ENCODE data around the gene ATG2A.

Gene ATG2A

GRCh38 chr11:64887234-64887756 lies 29.7 kb downstream of the ATG2A start:
- no peak for TF ChIP-seq REST (IDR thresholded peaks at IDR 0.05; ENCODE audit: insufficient replicate concordance, low read depth)
- no peak for TF ChIP-seq POLR2AphosphoS5 (IDR thresholded peaks at IDR 0.05; ENCODE audit: low read depth)
- TF ChIP-seq, protein P1, sequence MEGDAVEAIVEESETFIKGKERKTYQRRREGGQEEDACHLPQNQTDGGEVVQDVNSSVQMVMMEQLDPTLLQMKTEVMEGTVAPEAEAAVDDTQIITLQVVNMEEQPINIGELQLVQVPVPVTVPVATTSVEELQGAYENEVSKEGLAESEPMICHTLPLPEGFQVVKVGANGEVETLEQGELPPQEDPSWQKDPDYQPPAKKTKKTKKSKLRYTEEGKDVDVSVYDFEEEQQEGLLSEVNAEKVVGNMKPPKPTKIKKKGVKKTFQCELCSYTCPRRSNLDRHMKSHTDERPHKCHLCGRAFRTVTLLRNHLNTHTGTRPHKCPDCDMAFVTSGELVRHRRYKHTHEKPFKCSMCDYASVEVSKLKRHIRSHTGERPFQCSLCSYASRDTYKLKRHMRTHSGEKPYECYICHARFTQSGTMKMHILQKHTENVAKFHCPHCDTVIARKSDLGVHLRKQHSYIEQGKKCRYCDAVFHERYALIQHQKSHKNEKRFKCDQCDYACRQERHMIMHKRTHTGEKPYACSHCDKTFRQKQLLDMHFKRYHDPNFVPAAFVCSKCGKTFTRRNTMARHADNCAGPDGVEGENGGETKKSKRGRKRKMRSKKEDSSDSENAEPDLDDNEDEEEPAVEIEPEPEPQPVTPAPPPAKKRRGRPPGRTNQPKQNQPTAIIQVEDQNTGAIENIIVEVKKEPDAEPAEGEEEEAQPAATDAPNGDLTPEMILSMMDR (IDR thresholded peaks at IDR 0.05; ENCODE audit: insufficient read depth, low read length): no peak
- 0 out of 2 replicates have a peak, but pooled peaks have one; percentile 27 for TF ChIP-seq SPI1 (IDR thresholded peaks at IDR 0.05; ENCODE audit: borderline replicate concordance, low read depth)
- H3K4me3 ChIP-seq (replicated peaks; ENCODE audit: insufficient read depth, low read length): no peak overlapping the region
- no peaks in the 10 kb centered on the region for H3K27me3 ChIP-seq (ENCODE audit: insufficient read depth, poor library complexity, severe bottlenecking)
- DNase-seq (ENCODE audit: low read depth in 1 of 2, low spot score in 1 of 2): no peak
- H3K27ac ChIP-seq (replicated peaks): peak overlapping the region; percentile 31

DNA sequence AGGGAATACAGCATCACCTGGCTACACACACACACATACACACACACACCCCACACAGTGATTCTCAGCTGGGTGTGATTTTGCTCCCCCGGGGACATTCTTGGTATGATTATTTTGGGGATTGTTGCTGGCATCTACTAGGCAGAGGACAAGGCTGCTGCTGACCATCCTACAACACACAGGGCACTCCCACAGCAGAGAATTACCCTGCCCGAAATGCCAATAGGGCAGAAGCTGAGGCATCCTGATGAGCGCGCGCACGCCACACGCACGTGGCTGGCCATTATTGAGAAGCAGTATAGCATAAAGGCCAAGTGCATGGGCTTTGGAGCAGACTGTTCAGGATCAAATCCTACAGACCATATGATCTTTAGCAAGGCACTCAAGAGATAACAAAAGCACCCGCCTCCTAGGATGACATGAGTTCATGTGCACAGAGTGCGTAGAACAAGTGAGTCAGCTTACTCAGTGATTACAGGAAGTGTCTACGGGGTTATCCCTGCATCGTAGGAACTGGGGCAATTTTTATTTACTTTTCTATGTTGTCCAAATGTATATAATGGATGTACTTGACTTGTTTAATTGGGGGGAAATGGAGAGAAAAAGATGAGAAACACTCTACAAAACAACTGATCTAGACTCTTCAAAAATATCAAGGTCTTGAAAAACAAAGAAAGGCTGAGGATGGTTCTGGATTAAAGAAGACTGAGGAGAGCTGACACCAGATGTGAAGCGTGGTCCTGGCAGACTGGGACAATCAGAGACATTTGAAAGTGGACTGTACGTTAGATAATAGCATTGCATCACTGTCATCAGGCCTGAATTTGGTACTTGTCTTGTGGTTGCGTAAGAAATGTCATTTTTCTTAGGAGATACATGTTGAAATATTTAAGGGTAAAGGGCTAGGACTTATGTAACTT lies 31.4 kb downstream of the ATG2A start:
- Histone ChIP-seq H3K27me3 (ENCODE audit: insufficient read depth, poor library complexity, severe bottlenecking) (no peaks in the 10 kb centered on the region), H3K4me3 (replicated peaks; ENCODE audit: insufficient read depth, low read length) (no peak overlapping the region), H3K27ac (replicated peaks) (peak overlapping the region; percentile 63)
- TF ChIP-seq POLR2AphosphoS5 (IDR thresholded peaks at IDR 0.05; ENCODE audit: low read depth): peak; percentile 37; the same call in 1 of the 2 replicates
- TF ChIP-seq GABPA (IDR thresholded peaks at IDR 0.05; ENCODE audit: low read depth): peak; percentile 11; the same call in 1 of the 2 replicates
- TF ChIP-seq REST (IDR thresholded peaks at IDR 0.05; ENCODE audit: insufficient replicate concordance, low read depth): no peak
- peak; percentile 59; the same call in 1 of the 2 replicates for TF ChIP-seq SPI1 (IDR thresholded peaks at IDR 0.05; ENCODE audit: borderline replicate concordance, low read depth)
- peak; percentile 76 to 96 for DNase-seq (ENCODE audit: low read depth in 1 of 2, low spot score in 1 of 2)

DNA sequence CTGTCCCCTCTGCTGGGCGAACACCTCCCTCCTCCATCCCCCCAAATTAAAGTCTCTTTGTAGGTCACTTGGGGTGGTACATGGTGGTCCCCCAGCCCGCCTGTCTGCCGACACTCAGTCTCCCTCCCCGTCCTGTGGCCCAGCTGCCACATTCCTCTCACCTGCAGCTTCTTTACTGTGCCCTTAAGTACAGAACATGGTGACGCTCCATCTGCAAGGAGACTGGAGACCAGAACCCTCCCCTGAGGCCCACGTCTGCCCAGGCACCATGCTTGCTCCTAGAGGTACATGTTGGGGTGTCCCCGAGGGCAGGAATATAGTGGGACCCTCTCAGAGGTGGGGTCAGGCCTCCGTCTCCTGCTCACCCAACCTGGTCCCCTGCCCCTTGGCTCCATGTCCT lies 33.0 kb downstream of the ATG2A start:
- no peak overlapping the region for H3K4me3 ChIP-seq (replicated peaks; ENCODE audit: insufficient read depth, low read length)
- H3K27me3 ChIP-seq (ENCODE audit: insufficient read depth, poor library complexity, severe bottlenecking): no peaks in the 10 kb centered on the region
- no peak overlapping the region for H3K27ac ChIP-seq (replicated peaks)
- DNase-seq (ENCODE audit: low read depth in 1 of 2, low spot score in 1 of 2): no peak
- TF ChIP-seq POLR2AphosphoS5 (IDR thresholded peaks at IDR 0.05; ENCODE audit: low read depth) (no peak), GABPA (IDR thresholded peaks at IDR 0.05; ENCODE audit: low read depth) (no peak), SPI1 (IDR thresholded peaks at IDR 0.05; ENCODE audit: borderline replicate concordance, low read depth) (no peak), REST (IDR thresholded peaks at IDR 0.05; ENCODE audit: insufficient replicate concordance, low read depth) (no peak)
- TF ChIP-seq, protein P1 (IDR thresholded peaks at IDR 0.05; ENCODE audit: insufficient read depth, low read length): no peak

Data from HL-60 (cell line).